GM06990 (cell line): ENCODE results near the gene FES.

Experiments
- DNase-seq: peaks from one replicate; pipeline ENCODE4 v3.0.0-alpha.2; 2011; ENCODE audit not compliant: insufficient read length; ENCODE audit errors: extremely low read depth
- H3K27me3 ChIP-seq: replicated peaks from 2 replicates; pipeline ENCODE4 v1.6.0; 2011; ENCODE audit warnings: low read length; ENCODE audit not compliant: control insufficient read depth, insufficient read depth
- H3K36me3 ChIP-seq: 2 replicates; pipeline ENCODE4 v1.5.1; 2011; ENCODE audit warnings: low read length; ENCODE audit not compliant: control insufficient read depth, insufficient read depth
- H3K4me3 ChIP-seq: replicated peaks from 2 replicates; pipeline ENCODE4 v1.5.1; 2011; ENCODE audit warnings: low read depth, mild to moderate bottlenecking, control low read depth, low read length
- TF ChIP-seq, protein P1 (sequence below): IDR thresholded peaks from 2 replicates; pipeline ENCODE4 v1.5.1; 2011; ENCODE audit warnings: low read length, control low read depth, mild to moderate bottlenecking, inconsistent platforms; ENCODE audit not compliant: insufficient read depth, poor library complexity, severe bottlenecking

The FES gene

DNA sequence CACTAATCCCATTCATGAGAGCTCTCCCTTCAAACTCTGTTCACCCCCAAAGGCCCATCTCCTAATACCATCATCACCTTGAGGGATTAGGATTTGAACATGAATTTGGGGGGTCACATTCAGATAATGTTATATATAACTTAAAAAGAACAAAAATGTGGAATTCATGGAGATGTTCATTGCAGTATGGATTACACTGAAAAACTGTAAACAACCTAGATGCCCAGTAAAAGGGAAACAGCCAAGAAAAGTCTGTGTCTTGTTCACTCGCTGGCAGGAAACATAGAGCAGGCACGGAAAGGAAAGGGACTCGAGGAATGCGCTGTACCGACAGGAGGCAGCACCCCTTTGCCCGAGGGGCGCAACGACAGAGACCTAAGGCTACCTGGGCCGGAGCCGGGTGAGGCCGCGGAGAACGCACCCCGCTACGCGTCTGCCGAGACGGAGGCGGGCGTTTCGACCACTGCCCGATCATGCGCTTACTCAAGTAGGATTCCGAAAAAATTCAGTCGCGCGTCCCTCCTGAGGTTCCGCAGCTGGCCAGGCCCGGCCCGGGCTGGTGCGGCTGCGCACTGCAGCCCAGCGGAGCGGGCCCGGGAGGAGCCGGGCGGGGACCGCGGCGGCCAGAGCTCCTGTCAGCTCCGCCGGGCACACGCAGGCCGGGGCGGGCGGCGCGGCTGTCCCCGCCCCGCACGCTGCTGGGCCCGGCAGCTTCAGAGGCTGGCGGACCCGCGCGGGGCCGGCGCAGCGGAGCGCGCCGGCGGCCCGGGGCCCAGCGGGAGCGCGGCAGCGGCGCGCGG lies 17.9 kb downstream of the FES start:
- Histone ChIP-seq H3K4me3 (peak overlapping the region; percentile 80), H3K27me3 (no peaks in the 10 kb centered on the region), H3K36me3 (peaks cover 21% of the 10 kb centered on the region)
- DNase-seq: peak; percentile 91
- TF ChIP-seq, protein P1, sequence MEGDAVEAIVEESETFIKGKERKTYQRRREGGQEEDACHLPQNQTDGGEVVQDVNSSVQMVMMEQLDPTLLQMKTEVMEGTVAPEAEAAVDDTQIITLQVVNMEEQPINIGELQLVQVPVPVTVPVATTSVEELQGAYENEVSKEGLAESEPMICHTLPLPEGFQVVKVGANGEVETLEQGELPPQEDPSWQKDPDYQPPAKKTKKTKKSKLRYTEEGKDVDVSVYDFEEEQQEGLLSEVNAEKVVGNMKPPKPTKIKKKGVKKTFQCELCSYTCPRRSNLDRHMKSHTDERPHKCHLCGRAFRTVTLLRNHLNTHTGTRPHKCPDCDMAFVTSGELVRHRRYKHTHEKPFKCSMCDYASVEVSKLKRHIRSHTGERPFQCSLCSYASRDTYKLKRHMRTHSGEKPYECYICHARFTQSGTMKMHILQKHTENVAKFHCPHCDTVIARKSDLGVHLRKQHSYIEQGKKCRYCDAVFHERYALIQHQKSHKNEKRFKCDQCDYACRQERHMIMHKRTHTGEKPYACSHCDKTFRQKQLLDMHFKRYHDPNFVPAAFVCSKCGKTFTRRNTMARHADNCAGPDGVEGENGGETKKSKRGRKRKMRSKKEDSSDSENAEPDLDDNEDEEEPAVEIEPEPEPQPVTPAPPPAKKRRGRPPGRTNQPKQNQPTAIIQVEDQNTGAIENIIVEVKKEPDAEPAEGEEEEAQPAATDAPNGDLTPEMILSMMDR: peak; percentile 89

DNA sequence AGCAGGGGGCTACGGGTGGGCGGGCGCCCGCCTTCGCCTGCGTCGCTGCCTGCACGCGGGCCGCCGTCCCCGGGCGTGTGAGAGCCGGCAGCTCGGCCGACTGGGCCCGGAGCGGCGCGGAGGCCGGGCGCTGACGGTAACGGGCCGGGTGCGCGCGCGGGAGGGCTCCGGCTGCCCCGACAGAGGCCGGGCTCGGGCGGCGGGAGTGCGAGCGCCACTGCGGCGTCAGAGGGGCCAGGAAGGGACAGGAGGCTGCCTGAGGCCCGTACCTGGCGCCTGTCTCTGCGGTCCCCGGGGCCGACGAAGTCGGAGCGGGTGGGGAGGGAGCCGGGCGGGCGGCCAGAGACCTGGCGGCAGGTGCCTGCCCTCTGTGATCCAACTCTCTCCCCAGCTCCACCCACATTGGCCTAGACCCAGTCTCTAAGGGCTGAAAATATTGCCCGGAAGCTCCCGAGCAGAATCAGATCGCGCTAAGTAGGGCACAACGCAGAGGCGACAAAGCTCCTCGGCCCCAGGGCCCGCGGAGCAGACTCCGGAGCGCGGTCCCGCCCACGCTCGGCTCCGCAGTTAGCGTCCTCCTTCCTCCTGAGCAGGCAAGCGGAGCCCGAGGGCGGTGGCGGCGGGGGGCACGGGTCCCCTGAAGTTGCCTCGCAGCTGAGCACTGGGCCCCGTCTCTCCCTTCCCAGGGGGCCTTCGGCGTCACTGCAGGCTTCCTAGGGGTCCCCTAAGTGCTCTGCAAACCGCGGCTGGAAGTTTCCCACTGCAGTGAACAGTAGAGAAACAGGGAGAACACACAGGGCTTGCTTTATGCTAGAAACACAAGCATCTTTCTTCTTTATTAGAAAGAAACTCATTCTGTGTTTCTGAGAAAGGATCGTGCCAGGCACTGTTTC lies 18.8 kb downstream of the FES start, which contains the start of gene MAN2A2:
TSS of gene MAN2A2 (plus strand) at position 463 of the 893 bp plus-strand sequence. CDS start 906 bp downstream, outside the sequence.
- no peaks in the 10 kb centered on the region for H3K27me3 ChIP-seq
- peaks cover 28% of the 10 kb centered on the region for H3K36me3 ChIP-seq
- H3K4me3 ChIP-seq: peak within 1 kb of the TSS; percentile 80
- TF ChIP-seq, protein P1: no peak
- peak; percentile 84 for DNase-seq

DNA sequence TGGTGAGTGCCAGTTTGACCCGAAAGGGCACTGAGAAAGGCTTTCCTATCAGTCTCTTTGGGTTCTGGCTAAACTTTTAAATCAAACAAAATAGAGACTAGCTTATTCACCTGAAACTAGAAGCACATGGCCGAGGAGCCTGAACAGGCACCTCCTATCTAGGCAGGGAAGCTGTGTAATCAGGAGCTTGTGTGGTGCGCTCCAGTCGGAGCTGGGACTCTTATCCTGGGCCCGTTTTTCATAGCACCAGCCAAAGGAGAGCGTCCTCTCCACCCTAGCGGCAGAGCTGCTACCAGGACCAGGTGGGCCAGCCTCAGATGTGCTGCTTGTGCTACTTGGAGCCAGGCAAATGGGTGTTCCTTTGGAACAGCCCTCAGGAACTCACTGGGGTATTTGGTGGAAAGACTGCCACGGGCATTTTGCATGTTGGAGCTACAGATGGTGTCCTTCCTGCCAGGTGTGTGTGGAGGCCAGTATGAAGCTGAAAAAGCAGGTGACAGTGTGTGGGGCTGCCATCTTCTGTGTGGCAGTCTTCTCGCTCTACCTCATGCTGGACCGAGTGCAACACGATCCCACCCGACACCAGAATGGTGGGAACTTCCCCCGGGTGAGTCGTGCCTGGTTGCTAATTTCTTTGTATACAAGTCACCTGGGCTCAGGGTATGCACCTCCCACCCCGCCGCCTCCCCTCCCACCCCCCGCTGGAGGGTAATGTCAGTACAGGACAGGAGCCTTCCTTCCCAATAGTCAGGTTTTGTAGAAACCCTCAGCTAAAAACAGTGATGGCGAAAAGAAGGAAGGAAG lies 19.6 kb downstream of the FES start:
- peak overlapping the region; percentile 80 for H3K4me3 ChIP-seq
- DNase-seq: no peak
- TF ChIP-seq, protein P1: no peak

DNA sequence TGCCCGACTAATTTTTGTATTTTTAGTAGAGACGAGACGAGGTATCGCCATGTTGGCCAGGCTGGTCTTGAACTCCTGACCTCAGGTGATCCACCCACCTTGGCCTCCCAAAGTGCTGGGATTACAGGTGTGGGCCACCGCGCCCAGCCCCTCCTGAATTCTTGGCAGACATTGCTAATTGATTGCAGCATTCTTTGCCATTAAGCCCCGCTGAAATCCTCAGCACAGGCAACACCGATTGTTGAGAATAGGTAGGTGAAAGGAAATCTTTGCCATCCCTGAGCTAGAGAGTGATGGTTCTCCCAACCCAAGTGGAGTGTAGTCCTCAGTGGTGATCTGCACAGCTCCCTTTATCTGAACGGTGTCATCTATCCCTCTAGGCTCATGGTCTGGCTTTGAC lies 20.4 kb downstream of the FES start:
- DNase-seq: no peak
- H3K36me3 ChIP-seq: peaks cover 35% of the 10 kb centered on the region
- no peaks in the 10 kb centered on the region for H3K27me3 ChIP-seq
- TF ChIP-seq, protein P1: no peak
- H3K4me3 ChIP-seq: no peak overlapping the region

More for the DNA sequence above, 19.6 kb downstream of the FES start:
- Histone ChIP-seq H3K27me3 (no peaks in the 10 kb centered on the region), H3K36me3 (peaks cover 30% of the 10 kb centered on the region)
